Inflammatory macrophage treated with lipopolysaccharide for 1 hour (primary cell): ENCODE results near the gene CYP27B1.

Experiments used
- DNase-seq, 2 donors: peaks; one replicate each; pipeline ENCODE4 v3.0.0-alpha.2; 2020 to 2022

Gene CYP27B1

DNA sequence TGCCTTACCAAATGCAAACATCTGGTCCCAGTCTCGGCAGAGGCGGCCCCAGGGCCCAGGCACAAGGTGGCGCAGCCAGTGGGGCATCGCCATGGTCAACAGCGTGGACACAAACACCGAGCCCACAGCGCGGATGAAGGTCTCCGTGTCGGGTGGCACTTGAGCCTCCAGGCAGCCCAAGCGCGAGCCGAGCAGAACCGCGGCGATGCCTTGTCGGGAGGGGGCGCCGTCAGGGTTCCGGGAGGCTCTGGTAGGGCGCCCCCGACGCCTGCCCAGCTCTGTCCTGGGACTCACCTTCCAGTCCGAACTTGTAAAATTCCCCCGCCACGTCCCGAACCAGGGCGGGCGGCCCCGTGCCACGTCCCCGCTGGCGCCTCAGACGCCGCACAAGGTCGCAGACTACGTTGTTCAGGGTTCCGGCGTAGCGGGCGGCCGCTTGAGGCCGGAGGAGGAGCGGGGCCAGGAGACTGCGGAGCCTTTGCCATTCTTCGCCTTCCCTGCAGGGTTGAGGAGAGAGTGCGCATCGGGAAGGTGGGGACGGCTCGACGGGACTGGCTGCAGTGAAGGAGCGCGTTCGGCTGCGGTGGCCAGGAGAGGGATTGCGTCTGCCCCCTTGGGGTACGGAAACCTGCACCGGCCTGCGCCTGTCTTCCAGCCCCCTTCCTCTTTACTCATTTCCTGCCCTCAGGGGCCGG, 1.7 kb downstream of the CYP27B1 start:
- DNase-seq, result peak; percentile 45 to 49

DNA sequence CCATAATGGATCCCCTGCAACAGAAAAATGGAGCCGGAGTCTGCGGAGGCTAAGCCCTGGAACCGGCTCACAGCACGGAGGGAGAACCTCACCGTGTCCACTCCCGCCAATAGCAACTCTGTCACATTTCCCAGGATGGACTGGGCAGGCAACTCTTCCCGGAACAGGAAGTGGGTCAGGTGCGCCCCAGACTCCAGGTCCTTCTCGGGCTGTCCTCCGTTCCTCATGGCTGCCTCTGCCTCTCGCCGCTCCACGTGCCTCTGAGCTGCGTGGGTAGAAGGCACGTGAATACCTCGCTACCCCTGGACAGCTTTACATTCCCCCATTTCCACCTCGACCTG, 2.2 kb downstream of the CYP27B1 start:
- DNase-seq, result no peak

DNA sequence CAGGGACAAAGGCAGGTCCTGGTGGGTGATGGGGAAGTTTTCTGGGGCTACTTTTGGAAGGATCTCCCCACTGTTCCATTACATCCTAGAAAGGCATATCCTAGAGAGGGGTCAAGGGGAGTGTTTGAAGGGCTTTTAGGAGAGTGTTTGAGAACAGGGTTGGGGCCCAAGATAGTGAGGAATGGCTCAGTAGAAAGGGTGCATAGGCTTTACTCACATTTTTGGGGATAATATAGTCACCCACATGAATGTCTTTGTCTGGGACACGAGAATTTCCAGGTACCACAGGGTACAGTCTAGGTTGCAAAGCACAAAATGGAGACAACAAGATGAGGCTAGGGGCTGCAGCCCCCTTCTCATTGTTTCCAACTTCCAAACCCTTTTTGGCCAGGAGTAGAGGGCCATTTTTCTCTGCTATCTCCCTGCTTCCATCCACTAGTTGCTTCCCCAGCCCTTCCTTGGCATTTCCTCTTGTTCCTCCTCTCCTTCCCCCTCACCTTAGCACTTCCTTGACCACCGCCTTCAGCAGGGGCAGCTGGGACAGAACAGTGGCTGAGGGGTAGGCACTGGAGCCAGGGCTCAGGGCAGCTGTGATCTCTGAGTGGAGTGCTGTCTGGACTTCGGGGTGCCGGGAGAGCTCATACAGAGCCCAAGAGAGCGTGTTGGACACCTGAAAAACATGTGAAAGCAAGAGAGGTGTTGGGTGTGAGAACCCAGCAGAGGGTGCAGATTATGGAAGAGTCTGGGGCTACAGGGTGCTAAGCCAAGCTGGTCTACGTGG, 2.8 kb downstream of the CYP27B1 start:
- no peak for DNase-seq

- DNase-seq, result no peak
These were observed 4.4 kb downstream of the CYP27B1 start for GRCh38 chr12:57762463-57762862.

DNA sequence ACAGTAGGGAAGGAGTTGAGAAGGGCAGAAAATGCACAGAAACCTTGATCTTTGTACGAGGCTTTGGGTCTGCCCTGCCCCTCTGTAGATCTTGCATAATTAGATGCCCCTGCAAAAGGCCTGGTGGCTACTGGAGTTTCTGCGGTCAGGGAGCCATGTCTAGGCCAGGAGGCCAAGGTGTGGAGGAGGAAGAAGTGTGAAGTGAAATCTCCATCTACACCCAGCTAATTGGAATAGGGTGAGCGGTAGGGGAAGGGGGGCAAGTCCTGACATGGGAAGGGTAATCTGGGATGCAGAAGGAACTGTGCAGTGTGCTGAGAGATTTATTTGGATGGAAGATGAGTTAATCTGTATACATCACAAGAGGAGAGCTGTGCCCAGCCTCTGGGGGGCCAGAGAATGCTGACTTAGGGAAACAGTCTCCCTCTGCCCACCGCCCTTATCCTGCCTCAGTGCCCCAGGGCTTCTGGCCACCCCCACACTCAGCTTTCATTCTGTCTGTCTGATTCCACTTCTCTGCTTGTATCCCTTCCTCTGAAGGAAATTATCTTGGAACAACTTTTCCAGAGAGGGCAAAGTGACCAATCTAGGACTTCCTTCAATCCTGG, 5.4 kb downstream of the CYP27B1 start:
- no peak for DNase-seq

DNA sequence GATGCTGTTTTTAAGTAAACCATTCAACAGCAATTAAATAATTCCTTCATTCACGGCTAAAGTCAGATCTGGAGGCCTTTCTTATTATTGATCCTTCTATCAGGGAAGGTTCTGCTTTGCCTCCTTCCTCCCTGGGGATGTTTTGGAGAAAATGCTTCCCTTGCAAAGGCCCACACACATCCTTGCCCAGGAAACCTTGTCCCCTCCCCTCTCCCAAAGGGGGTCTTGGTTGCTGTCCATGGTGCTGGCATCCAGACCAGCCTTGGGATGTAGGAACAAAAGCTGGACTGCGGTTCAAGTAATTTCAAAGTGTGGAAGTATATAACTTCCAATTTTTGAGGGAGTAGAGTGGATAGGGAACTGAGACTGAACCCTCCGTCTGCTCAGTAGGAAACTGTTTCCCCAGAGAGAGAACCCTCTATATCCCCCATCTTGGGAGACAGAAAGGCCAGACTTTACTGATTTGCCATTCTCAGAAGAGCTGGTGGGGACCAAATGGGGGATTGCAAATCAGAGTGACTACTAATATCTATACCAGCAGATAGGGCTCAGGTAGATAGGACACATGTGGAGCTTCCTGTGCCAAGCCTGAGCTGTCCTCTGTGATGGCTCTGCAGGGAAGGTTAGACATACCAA, 6.4 kb downstream of the CYP27B1 start:
- DNase-seq, result no peak

GRCh38 chr12:57759360-57759980, 7.4 kb downstream of the CYP27B1 start:
- no peak for DNase-seq

DNA sequence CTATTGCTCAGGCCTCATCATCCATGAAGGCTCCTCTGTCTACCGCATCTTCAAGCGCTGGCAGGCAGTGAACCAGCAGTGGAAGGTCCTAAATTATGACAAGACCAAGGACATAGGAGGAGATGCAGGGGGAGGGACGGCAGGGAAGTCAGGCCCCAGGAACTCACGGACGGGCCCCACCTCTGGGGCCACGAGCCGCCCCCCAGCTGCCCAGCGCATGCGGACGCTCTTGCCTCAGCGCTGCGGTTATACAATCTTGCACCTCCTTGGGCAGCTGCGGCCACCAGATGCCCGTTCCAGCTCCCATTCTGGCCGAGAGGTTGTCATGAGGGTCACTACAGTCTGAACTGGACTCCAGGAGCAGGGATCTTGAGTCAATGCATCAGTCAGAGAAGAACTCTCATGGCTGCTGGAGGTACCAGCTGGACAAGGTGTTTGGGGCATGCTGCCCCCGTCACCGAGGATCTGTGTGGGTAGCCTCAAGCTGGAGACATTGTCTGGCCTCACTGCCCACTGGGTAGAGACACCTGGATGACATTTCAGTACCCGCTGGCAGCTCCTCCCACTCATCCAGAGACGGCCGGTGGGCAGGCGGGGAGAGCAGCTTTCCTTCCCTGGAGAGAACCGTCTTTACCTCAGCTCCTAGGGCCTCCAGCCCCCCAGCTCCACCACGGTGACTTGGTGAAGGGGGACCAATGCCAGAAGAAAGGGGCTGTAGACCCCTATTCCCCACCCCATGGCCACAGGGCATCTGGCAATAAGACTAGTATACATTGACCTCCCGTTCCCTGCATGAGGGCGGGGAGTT, 8.1 kb downstream of the CYP27B1 start:
- DNase-seq, result no peak

- DNase-seq, result no peak
These were observed 9.1 kb downstream of the CYP27B1 start for GRCh38 chr12:57757771-57758170.

DNA sequence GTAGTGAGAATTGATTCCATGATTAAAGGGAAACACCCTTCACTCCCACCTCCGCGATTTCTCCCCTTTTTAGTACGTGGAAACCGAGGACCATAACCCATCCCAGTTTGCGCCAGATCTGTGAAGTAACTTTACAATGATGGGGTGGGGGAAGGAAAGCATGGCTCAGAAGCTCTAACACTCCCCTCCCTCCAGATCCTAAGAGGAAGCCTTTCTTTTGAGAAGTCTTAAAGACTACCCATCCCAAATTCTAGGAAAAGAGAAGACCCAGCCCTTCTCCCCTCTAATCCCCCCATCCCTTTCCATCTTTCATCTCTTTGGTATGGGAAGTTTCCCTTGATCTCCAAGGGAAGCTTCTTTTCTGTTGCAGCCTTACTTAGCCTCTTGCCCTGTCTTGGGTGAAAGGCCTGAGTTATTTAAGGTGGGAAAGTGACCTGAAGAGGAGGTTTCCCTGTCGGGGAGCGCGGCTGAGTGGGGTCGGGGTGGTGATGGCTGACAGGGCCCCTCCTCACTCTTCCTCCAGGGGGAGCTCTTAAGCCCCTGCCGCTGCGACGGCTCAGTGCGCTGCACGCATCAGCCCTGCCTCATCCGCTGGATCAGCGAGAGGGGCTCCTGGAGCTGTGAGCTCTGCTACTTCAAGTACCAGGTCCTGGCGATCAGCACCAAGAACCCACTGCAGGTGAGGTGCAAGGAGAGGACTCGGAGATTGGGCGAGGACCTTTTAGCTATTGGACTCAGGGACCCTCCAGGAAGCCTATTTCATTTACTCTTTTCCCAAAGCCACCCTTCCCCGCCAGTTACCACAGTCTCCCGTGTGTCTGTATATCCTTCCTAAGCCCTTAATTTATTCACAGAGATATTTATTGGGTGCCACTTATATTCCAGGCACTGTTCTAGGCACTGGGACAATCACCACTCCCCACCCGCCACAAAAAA, 10.2 kb downstream of the CYP27B1 start:
- DNase-seq, result peak; percentile 44 to 74

DNA sequence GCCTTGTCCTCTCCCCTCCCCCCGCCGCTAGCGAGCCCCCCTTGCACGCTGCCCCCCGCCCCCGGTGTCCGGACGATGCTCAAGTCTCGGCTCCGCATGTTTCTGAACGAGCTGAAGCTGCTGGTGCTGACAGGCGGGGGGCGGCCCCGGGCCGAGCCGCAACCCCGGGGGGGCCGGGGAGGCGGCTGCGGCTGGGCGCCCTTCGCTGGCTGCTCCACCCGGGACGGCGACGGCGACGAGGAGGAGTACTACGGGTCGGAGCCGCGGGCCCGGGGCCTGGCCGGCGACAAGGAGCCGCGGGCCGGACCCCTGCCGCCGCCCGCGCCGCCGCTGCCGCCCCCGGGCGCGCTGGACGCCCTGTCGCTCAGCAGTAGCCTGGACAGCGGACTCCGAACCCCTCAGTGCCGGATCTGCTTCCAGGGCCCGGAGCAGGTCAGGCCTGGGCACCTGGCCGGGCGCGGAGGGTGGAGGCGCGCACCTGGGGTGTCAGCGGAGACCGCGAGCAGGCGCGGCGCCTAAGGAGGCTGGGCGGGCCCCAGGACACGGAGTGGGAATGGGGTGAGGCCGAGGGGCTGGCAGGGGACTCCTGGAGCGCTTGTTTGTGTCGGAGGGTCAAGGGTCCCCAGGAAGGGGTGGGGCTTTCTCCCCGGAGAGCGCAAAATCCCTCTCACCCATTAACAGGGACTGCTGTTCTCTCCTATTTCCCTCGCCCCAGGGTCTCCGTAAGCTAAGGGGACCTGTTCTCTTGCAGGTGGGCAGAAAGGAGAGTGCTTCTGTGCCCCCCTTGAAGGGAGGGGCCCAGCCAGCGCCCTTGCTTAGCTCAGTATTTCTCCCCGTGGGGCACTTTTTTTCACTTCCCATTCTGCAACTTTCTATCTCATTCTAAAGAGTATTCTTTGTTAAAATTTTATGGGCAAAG, 11.2 kb downstream of the CYP27B1 start:
- DNase-seq, result no peak

GRCh38 chr12:57755194-57755453, 11.8 kb downstream of the CYP27B1 start:
- no peak for DNase-seq

DNA sequence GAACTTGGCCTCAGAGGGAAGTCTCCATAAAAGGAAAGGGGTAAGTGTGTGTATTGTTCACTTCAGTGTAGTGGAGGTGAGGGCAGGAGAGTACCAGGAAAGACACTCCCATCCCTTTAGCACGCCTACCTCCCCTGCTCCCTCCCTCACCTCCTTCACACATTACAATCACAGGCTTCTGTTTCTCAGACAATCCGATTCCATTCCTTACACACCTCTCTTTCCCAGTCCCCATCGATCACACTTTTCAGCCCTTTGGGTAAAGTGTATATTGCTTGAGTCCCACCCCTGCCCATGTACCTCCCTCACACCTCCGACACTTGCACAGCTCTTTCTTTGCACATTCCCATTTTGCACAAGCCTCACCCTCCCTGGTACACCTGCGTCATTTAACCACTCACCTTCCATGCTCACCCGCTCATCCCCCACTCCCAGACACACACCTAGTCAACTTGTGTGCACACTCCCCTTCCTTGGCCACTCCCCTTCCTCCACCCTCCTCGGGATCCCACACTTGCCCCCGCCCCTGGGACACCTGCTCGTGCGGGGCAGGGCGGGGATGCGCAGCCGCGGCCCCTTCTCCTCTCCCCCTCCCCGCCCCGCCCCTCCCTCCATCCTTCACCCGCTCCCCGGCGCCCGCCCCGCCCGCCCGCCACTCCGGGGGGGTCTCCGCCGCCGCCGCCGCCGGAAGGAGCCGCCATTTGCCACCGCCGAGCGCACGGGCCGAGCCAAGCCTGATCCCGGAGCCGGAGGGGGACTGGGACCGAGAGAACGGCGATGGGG, 12.3 kb downstream of the CYP27B1 start, which contains the start of gene MARCHF9:
TSS of gene MARCHF9 (plus strand) at position 693 of the 783 bp plus-strand sequence. CDS start 426 bp downstream, outside the sequence.
- DNase-seq, result no peak

- DNase-seq, result no peak
These were observed 13.0 kb downstream of the CYP27B1 start for GRCh38 chr12:57753756-57754337.

DNA sequence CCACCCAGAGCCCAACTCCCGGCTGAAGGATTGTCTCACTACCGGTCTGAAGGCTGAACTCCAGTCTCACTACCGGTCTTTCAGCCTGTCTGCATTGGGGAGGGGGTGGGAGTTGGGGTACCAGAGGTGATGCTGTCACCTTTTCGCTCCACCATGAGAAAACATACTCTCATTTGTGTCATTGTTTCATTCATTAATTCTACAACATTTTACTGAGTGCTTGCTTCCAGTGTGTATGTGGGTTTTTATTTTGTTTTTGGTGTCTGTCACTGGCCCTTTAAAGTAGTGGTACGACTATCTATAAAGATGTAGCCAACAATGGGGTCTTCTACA, 14.2 kb downstream of the CYP27B1 start:
- DNase-seq, result no peak

- peak; percentile 95 to 97 for DNase-seq
These were observed 14.8 kb downstream of the CYP27B1 start, which contains the start of gene CDK4 for GRCh38 chr12:57751788-57752667. TSS of gene CDK4 (minus strand) at chr12:57752310. CDS start at chr12:57751717, 593 bp downstream.

DNA sequence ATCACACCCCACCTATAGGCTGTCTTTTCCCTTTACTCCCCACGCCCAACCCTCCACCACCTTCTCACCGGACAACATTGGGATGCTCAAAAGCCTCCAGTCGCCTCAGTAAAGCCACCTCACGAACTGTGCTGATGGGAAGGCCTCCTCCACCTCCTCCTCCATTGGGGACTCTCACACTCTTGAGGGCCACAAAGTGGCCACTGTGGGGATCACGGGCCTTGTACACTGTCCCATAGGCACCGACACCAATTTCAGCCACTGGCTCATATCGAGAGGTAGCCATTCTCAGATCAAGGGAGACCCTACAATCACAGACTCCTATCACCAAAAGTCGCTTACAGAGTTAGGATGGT, 15.5 kb downstream of the CYP27B1 start:
- DNase-seq, result no peak
